Activated CD4-positive, alpha-beta T cell treated with anti-CD3 and anti-CD28 coated beads for 1 hour (primary cell): ENCODE data around the gene HAAO.

ENCODE experiments used
- DNase-seq: peaks from one replicate; pipeline ENCODE4 v3.0.0-alpha.2; 2020

The HAAO gene

DNA sequence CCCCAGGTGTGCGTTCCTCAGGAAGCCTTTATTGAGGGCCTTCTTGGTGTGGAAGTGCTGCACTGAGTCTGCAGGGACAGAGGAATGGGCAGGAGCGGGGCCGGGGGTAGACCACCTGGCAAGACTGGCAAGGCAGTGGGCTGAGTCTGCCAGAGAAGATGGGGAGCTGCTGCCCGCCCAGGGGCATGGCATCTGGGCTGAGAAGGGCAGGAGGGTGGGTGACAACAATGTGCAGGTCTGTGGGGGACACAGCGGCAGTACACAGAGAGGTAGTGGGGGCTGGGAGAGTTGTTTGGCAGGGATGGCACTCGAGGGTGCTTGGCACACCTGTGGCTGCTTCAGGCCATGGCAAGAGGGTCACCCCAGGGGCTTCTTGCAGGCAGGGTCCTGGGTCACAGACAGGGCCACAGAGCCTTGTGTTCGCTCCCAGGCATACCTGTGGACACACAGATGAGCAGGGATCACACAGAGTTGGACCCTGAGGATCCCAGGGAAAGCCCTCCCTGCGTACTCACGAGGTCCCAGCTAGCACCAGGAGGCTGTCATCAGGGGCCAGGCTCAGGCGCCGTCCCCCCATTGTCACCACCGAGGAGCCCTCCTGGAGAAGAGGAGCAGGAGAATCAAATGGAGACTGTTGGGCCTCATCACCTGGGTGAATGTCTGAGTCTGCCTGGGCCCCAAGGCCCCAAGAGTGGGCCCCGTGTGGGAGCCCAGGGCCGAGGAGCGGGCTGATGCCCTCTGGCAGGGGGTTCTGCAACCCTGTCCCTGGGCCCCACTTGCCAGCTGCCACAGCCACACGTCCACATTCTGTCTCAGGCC lies 25.1 kb downstream of the HAAO start:
- DNase-seq, result no peak

DNA sequence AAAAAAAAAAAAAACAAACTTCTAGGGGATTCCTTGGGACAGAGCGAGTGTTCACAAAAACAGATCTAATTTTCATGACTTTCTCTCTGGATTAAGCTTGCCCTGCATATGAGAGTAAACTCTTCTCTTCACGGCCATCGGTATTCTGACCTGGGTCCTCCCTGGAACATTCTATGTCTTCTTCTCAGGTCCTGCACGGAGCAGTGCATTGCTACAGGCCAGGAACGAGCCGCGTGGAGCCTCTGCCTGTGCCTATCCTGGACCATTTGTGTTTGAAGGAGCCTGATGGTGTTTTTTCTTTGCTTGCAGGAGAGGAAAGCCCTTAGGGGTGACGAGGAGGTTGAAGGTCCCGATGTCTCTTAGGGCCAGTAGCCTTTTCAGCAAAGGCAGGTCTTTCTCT lies 26.7 kb downstream of the HAAO start:
- DNase-seq, result no peak

DNA sequence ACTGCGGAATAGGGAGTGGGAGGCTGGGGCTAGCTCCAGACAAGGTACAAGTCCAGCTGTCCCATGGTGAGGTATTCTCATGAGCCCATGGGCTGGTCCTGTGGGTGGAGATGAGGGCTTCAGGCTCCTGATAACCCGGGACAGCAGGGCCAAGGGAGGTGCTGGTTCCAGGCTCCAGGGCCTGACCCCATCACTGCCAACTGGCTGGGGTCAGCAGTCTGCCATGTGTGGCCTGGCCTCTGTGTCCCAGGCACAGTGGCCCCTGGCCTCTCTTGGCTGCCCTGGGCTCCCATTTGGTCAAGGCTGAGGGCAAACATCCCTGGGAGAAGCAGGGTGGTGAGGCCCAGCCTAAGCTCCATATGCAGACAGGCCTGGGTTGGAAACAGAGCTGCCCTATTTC lies 27.5 kb downstream of the HAAO start:
- no peak for DNase-seq

DNA sequence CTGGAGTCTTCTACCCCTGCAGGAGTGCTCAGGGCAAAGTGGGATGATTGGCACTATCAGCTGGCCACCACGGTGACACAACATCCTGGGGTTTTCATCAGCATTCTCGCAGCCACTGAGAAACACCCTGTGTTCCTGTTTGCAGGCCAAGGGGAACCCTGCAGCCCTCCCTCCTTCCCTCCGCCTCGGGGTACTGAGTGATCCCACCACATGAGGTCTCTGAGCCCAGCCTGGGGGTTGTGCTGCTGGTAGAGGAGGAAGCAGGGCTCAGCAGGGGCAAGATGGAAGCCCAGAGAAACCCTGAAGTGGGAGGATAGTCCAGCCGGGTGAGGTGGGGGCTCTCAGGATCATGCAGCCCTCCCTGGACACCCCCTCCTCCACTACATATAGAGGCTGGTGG lies 28.3 kb downstream of the HAAO start, which contains the start of gene OXER1:
Gene OXER1, minus strand, starts transcription at position 40 of the 400 bp plus-strand sequence. CDS start 73 bp downstream, outside the sequence.
- DNase-seq, result no peak

DNA sequence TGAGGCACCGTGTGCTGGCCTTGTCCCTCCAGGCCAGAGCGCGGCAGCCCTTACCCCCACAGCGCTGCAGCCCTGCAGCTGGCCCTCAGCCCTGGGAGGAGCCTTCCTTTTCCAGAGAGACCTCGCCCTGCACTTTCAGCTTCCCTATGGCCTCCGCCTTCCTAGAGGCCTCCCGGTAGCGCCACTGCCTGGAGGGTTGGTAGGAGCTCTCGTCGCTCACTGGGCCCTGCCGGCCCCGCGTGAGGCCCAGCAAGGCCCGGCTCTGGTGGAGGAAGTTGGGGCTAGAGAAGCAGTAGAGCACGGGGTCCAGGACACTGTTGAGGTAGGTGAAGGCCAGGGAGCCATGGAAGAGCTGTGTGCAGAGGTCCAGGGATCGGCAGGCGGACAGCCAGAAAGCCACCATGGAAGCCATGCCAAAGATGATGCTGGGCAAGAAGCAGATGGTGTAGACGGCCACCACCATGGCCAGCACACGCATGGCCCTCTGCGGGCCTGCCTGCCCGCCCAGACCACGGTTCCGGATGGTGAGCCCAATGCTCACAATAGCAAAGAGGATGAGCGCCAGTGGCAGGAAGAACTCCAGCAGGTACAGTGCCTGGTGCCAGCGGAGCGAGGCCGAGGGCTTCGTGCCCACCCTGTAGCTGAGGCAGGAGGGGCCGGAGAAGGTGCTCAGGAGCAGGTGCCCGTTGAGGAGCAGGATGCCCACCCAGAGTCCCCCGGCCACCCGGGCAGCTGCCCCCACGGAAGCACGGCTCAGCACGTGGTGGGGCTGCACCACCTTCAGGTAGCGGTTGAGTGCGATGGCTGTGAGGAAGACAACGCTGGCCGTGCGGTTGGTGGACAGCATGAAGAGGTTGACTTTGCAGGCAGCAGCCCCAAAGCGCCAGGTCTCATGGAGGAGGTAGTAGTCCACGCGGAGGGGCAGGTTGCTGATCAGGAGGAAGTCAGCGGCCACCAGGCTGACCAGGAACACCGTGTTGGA lies 29.3 kb downstream of the HAAO start:
- DNase-seq, result no peak

DNA sequence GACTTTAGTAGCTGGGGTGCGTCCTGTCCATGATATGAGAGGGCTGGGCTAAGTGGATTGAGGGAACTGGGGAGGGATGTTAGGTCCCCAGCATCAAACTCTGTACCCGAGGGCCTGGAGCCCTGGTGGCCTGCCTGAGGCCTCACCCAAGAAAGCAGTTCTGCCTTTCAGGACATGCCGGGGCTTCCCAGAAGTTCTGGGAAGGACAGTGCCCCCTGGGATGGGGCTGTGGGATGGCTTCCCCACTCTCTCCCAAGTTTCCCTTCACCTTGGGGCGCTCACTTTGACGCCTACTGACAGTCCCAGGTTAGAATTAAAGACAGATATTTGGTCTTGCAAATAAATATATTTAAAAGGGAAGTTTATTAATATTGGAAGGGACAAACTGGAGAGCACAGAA lies 30.2 kb downstream of the HAAO start:
- no peak for DNase-seq

DNA sequence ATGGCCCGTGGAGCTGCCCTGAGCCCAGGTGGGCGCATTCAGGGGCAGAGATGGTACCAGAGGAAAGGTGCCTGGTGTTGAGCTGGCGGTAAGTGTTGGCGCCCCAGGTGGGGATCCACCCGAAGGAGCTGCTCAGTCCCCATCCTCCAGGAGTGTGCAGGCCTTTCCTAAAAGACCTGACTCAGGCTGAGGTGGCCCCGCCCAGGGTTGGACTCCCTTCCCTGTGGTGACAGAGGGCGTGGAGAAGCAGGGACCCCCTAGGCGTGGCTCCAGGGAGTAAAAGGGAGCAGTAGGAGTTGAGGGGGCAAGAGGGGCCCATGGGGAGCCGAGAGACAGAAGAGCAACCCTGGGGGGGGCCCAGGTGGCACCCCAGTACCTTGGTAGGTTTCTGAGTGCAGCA lies 30.8 kb downstream of the HAAO start:
- DNase-seq, result no peak

DNA sequence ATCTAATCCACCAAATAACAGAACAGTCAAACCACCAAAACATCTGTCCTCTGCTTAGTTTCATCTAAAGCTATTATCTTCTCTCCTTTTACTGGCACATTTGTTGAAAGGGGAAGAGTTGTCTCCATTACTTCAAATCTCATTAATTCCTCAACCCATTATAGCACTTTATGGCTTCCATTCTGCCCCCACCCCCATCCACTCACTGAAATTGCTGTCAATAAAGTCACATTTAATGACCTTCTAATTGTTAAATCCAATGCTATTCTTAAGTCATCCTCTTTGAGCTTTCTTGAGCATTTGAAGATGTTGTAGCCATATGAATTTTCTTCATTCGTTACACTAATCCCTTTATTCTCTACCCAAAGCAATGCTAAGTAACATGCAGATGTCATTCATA lies 33.6 kb downstream of the HAAO start:
- no peak for DNase-seq

DNA sequence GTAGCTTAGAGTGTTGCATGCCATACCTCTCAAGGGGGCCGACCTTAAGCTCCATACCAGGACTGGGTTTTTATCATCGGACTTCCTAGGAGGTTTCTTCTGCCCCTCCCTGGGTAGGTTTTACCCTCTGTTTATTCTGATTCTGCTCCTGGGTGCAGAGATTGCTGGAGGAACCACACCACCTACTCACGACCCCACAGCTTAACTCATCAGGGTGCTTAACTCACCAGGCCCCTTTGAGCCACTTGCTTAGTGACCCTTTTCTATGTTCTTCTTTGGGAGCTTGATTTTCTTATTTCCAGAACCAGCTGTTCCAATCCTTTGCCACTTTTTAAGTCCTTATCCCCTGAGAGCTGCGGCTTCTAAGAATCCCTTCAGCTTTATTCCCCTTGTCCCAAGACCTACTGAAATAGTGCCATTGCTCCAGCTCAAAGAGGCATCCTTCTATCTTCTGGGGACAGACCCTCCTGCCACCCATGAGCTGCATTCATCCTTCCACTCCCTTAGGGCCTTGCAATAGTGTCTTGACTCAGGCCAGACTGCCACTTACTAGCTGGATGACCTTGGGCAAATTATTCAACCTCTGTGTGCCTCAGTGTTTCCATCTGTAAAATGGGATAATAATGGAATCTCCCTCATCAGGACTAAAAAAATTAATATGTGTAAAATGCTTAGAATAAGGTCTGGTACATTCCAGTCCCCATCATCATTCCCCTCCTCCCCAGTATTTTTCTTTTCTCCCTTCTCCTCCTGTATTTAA lies 34.2 kb downstream of the HAAO start:
- no peak for DNase-seq

DNA sequence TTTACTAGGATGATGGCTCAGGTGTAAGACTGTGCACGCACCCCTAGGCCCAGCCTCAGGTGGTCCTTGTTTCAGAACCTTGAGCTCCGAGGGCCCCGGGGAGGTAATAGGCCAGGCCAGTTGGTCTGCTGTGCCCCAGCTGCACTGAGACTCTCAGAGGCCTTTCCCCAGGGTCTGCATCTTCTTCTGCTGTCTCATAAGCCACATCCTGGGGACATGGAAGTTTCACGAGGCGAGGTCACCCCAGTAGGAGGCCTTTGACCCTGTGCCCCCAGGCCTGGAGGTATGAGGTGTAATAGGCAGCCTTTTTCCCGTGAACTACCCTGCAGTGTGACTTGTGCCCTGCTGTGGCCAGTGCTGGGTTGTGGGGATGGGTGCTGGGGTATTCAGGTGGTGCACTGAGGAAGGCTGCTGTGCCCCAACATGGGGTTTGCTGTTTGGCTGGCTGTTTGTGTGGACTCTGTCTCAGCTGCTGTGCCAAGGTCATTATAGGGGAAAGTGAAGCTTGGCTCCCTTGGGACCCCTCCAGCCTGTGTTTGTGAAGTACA lies 35.3 kb downstream of the HAAO start:
- no peak for DNase-seq

DNA sequence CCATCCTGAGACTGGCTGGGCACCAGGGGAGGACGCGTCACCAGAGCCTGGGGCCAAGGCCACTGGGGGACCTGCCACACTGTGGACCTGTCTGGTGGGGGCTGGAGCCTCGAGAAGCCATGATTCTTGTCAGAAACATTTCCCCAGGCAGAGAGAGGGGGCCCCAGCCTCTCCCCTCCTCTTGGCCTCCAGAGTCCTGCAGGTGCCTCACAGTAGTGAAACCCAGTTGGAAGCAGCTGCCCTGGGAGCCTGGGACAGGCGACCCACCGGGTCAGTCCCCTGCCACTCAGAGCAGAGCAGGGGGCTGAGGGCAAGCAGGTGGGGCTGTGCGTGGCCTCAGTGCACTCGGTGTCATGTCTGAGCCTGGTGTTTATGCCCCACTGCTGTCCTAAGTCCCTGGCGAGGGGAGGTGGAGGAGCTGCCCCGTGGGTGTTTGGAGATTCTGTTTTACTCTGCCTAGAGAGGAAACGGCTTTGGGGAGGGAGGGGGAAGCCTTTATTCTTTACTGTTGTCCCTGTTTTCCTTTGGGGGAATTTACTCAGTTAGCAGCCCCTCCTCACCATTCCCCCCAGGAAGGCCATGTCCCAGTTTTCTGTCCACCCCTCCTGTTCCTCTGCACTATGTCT lies 36.1 kb downstream of the HAAO start:
- DNase-seq, result no peak

DNA sequence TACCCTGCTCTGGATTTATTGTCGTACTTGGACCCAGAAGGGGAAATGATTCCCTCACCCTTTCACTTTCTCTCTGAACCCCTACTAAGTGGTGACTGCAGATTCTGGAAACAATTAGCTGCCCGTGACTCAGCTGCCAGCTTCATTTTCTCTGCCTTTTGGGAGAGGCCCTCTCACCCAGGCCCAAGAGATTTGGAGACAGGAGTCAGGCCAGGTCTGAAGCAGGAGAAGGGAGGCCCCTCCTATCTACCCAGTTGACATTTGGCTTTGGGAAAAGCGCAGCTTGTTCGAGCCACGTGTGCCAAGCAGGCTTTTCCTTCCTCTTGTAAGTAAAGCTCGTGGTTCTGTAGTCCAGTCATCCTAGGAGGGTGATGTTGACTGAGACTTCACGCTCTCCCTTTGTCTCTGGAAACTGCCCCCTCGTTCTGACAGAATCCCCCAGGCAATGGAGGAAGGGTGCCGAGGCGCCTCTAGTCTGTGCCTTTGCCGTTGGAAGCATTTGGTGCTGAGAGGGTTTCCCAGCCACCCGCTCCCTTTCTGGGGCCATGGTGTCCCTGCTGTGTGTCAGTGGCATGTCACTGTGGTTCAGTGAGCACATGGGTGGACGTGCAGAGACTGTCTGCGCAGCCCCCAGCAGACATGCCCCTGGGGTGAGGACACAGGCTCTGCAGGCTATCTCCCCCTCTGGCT lies 37.0 kb downstream of the HAAO start:
- DNase-seq, result no peak

DNA sequence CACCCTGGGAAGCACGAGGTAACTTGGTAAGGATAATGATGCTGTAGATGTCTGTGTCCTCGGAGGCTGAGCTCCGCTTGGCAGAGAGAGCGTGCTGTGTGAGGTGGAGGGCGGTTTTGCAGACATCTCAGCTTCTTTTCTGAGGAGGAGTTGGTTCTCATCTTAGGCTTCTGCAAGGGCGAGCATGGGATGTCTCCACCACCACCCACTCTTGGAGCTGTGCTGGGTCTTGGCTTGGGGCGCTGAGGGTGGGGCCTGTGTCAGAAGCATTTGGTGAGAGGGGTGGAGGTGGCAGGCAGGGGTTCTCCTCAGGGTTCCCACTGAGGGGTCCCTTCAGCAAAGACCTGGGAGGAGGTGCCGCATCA lies 37.6 kb downstream of the HAAO start:
- DNase-seq, result no peak

DNA sequence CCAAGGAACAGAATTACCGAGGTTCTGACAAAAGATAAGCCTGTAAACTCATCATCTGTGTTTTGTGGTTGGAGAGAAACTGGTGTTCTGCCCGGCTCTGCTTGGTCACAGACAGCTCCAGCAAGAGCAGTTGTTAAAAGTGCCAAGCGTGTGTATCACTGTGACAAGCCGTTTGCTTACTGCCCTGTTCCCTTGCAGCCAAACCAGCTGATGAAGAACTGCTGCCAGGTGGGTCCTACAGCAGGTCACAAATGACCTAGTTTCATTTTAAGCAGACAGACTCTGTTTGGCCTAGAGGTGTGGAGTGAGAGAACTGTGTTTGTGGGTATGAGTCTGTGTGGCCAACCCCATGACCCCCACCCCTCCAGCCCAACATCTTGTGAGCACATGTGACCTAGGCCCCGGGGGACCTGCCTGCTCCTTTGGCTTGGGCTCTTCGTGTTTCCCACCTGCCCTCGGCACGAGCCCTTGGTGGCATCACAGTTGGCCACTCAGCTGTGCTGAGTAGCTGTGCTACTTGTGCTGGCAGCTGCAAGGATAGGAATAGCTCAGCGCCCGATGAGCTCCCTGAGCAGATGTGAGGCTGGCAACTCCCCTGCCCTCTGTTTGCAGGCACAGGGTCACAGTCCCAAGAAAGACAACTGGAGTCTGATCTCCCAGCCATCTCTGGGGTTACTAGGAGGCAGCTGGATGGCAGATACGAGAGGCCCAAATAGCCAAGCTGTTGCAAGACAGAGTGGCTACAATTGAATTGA lies 38.2 kb downstream of the HAAO start:
- no peak for DNase-seq

DNA sequence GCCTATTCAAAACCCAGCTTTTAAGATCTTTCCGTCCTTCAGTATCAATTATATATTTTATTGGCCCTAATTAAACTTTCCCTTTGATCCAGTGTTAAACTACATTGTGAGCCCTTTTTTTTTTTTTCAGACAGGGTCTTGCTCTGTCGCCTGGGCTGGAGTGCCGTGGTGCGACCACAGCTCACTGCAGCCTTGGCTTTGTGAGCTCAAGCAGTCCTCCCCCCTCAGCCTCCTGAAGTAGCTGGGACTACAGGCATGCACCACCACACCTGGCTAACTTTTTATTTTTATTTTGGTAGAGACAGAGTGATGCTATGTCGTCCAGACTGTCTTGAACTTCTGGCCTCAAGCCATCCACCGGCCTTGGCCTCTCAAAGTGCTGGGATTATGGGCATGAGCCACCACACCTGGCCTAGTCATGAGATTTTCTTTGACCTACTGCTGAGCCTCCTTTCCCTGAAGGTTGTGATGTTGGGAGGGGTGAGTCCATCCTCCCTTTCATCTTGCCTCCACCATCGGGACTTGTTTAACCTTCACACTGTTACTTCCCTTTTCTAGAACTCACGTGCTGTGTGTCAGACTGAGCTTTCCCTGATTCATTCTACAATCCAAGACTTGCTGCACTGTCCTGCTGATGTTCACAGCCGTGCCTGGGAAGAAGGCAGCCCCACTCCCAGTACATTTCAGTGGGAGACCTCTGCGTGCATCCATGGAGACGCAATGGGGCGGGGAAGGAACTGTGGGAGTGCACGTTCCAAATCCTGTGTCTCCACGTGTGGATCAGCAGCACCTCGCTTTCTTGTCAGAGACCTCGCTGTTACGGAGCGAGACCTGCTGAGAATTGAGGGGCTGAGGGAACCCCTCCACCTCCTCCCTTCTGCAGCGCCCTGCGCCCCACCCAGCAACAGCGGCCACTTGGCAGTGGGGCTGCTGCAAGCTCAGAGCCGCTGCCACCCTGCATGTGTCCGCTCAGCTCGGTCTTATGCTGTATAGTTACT lies 39.3 kb downstream of the HAAO start:
- DNase-seq, result no peak

DNA sequence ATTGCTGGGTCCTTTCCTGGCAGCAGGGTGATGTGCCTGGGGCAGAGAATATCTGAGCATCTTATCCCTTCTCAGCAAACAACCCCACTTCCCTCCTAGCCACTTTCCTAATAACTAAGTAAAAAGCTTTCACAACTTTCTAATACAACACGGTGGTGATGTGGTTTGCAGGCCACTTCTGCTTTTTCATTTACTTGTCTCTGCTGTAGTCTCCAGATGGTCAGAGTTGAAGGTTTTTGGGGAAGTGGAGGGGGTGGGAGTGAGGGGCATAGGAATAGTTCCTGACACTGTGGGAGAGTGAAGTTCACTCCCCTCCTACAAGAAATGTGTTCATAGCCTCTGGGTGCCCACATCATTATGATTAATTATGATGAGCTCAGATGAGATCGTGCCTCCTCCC lies 40.1 kb downstream of the HAAO start:
- DNase-seq, result no peak

DNA sequence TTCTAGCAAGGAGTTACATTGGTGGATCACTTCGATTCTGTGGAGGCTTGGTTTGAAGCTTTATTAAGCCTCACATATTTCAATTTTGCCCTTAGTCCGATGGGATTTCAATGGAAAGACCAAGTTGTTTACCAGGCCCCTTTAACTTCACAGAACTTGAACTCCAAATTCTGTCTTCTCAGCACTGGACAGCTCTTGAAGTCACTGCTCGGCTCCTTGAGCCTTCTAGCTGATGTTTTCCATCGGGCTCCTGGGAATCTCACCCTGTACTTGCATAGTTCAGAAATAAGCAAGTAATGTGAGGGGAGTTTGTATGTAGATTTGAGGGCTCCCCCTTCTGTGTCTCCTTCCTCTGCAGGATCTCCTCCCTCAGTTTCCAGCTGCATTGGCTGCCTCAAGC lies 43.5 kb downstream of the HAAO start:
- no peak for DNase-seq

DNA sequence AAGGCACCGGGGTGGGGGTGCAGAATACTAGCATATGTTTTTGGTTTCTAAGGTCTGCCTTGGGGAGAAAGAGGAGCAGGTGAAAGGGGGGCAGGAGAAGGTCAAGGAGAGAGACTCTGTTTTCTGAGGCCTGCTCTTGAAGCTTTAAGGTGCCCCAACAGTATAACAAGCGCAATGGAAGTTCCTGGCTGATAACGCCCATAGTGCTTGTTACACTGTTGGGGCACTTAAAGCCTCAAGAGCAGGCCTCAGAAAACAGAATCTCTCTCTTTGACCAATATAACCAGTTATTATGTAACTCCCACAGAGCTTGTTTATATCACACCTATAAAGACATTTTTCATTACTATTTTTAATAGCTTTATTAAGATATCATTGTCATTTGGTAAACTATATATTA lies 45.0 kb downstream of the HAAO start:
- no peak for DNase-seq

DNA sequence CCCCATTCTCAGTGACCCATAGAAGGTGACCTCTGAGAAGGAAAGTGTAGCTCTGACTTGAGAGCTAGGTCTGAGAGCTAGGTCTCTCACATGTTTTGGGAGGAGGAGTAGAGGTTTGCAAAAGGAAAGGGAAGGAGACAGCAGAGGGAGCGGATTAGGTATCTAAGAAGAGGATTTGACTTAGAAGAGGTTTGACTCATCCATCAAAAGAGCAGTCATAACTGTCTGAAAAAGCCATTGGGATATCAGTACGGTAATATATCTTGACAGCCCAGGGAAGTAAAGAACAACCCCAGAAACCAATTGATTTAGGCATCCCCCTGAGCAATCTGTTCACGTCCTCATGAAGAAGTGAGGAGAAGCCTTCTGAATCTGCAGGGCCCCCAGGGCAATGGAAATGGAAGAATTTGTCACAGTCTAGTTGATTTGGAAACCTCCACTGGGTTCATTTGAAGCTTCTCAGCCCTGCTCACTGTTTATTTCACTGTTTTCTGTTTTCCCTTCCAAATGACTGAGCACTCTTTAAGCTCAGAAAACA lies 47.8 kb downstream of the HAAO start:
- DNase-seq, result no peak

DNA sequence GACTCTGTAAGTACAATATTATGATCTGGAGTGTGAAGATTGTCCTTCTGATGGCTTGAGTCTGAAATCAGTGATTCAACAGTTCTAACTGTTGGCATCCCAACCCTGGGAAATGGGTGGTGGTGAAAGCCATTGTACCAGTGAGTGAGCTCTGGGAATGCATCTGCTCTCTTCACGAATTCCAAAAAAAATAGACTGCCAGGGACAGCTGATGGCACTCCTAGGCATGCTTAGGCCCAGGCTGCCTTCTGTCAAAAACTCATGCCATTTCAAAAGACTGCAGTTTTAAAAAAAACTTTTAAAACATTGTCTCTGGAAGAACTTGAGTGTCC lies 48.8 kb downstream of the HAAO start:
- no peak for DNase-seq
